Mucosa of descending colon (tissue), 3 donors: ENCODE measurements around the gene LRRC55. TPM values are rescaled to one million over a fixed set of nuclear protein-coding genes. Genes with fewer than 3 reads are reported as not detected.

Experiments
- ATAC-seq: fragments of 200-7000 bp; cut with Tn5 transposase; one replicate; pipeline ENCODE4 v1.9.1; 2020; ENCODE audit warnings: mild to moderate bottlenecking, moderate library complexity
- DNase-seq, 3 donors: peaks; one replicate each; pipeline ENCODE4 v3.0.0-alpha.2; 2020
- H3K36me3 ChIP-seq: fragments of 200-600 bp; one replicate; pipeline ENCODE4 v1.8.0; 2021; ENCODE audit warnings: low read depth, mild to moderate bottlenecking
- H3K4me1 ChIP-seq: fragments of 200-600 bp; one replicate; pipeline ENCODE4 v1.8.0; 2021; ENCODE audit warnings: low read depth, mild to moderate bottlenecking
- H3K4me3 ChIP-seq: fragments of 200-600 bp; one replicate; pipeline ENCODE4 v1.8.0; 2021; ENCODE audit warnings: mild to moderate bottlenecking
- H3K9me3 ChIP-seq: fragments of 200-600 bp; one replicate; pipeline ENCODE4 v1.8.0; 2021; ENCODE audit warnings: mild to moderate bottlenecking
- CTCF ChIP-seq: fragments of 200-600 bp; IDR thresholded peaks from one replicate; pipeline ENCODE4 v1.8.0; 2022; ENCODE audit warnings: antibody characterized with exemption, mild to moderate bottlenecking
- intact Hi-C, 2 donors: fragments of 100-400 bp; cut with DNase I in 1 of 2; cut with micrococcal nuclease in 1 of 2; formaldehyde crosslinking; loops; one replicate each; pipeline versions ENCODE4 v1.11.0 to v1.11.1; 2022; cut with DNase I, micrococcal nuclease
- total RNA-seq, 3 donors: library from RNA; stranded (reverse); fragmentation: NEBNext Ultra II Directional in 2 of 3; extraction: Animal tissue kit (Norgen Biotek cat#: 25700) in 2 of 3; gene quantifications; one replicate each; pipeline versions ENCODE4 v1.2.1 to v1.2.4, GENCODE V29; 2021 to 2023
- donor health status: DM: no; HTN: no; CAD: no; lungs with moderate emphysema.
- donor health status: DM: no; HTN: no; CAD: no.
- donor health status: DM: no; HTN: yes; CAD: no.

The LRRC55 gene
- total RNA-seq, 3 donors from 2014 or later: 0.19 to 1.4 TPM; not detected in 1

GRCh38 chr11:57196596-57196995, 14.8 kb downstream of the LRRC55 start:
- DNase-seq: no peak
- intact Hi-C loops: no loop called here
- Histone ChIP-seq H3K9me3 (no peaks in the 10 kb centered on the region), H3K4me1 (no peaks in the 10 kb centered on the region), H3K4me3 (no peak overlapping the region), H3K36me3 (no peaks in the 10 kb centered on the region)
- no peak for TF ChIP-seq CTCF
- ATAC-seq: no peak

GRCh38 chr11:57197762-57198161, 16.0 kb downstream of the LRRC55 start:
- no peaks in the 10 kb centered on the region for H3K4me1 ChIP-seq
- intact Hi-C loops: no loop called here
- no peak for TF ChIP-seq CTCF

GRCh38 chr11:57199330-57199729, 17.6 kb downstream of the LRRC55 start:
- Histone ChIP-seq H3K4me3 (no peak overlapping the region), H3K4me1 (no peaks in the 10 kb centered on the region), H3K9me3 (no peaks in the 10 kb centered on the region), H3K36me3 (no peaks in the 10 kb centered on the region)
- intact Hi-C loops: no loop called here
- DNase-seq (no peak), ATAC-seq (no peak)
- no peak for TF ChIP-seq CTCF

More at GRCh38 chr11:57197762-57198161, 16.0 kb downstream of the LRRC55 start:
- ATAC-seq (no peak), DNase-seq (no peak)
- no peak overlapping the region for H3K4me3 ChIP-seq
- H3K9me3 ChIP-seq: no peaks in the 10 kb centered on the region
- H3K36me3 ChIP-seq: no peaks in the 10 kb centered on the region

- Histone ChIP-seq H3K36me3 (no peaks in the 10 kb centered on the region), H3K4me1 (no peaks in the 10 kb centered on the region), H3K9me3 (no peaks in the 10 kb centered on the region), H3K4me3 (no peak overlapping the region)
- intact Hi-C loops: no loop called here
- TF ChIP-seq CTCF: no peak
- DNase-seq (no peak), ATAC-seq (no peak)
These were observed 19.2 kb downstream of the LRRC55 start for GRCh38 chr11:57200917-57201316.

GRCh38 chr11:57202281-57202680, 20.5 kb downstream of the LRRC55 start:
- Histone ChIP-seq H3K36me3 (no peaks in the 10 kb centered on the region), H3K4me3 (no peak overlapping the region), H3K4me1 (no peaks in the 10 kb centered on the region), H3K9me3 (no peaks in the 10 kb centered on the region)
- ATAC-seq: no peak
- DNase-seq: no peak
- intact Hi-C loops: no loop called here
- no peak for TF ChIP-seq CTCF

- intact Hi-C loops: no loop called here
- Histone ChIP-seq H3K9me3 (no peaks in the 10 kb centered on the region), H3K4me3 (no peak overlapping the region), H3K4me1 (no peaks in the 10 kb centered on the region), H3K36me3 (no peaks in the 10 kb centered on the region)
- no peak for TF ChIP-seq CTCF
- ATAC-seq (peak; percentile 46), DNase-seq (peak in 1 of 3 donors; percentile 46)
These were observed 21.6 kb downstream of the LRRC55 start for GRCh38 chr11:57203359-57203758.
